Duodenal mucosa (tissue), 2 donors: ENCODE results near the gene UBE2QL1.

Source experiments
- H3K27ac ChIP-seq: one replicate; pipeline ENCODE4 v1.7.0; 2013; ENCODE audit warnings: low read depth, low read length
- H3K27me3 ChIP-seq, 2 donors: one replicate each; pipeline ENCODE4 v1.7.0; 2013; ENCODE audit warnings: low read length in 2 of 2, control low read depth in 1 of 2; ENCODE audit not compliant: insufficient read depth in 2 of 2, control insufficient read depth in 1 of 2
- H3K36me3 ChIP-seq, 2 donors: one replicate each; pipeline ENCODE4 v1.7.0; 2013; ENCODE audit warnings: low read length in 2 of 2, control low read depth in 1 of 2; ENCODE audit not compliant: insufficient read depth in 2 of 2, control insufficient read depth in 1 of 2
- H3K4me1 ChIP-seq, 2 donors: one replicate each; pipeline ENCODE4 v1.7.0; 2013; ENCODE audit warnings: low read length in 2 of 2, control low read depth in 1 of 2; ENCODE audit not compliant: insufficient read depth in 2 of 2, control insufficient read depth in 1 of 2
- H3K4me3 ChIP-seq, 2 donors: one replicate each; pipeline ENCODE4 v1.7.0; 2013; ENCODE audit warnings: low read length in 2 of 2, low read depth in 1 of 2
- H3K9ac ChIP-seq, 2 donors: one replicate each; pipeline ENCODE4 v1.7.0; 2013; ENCODE audit warnings: low read length in 2 of 2, low read depth in 1 of 2
- H3K9me3 ChIP-seq, 2 donors: one replicate each; pipeline ENCODE4 v1.7.0; 2013; ENCODE audit warnings: low read length in 2 of 2, control low read depth in 1 of 2; ENCODE audit not compliant: control insufficient read depth in 1 of 2

The UBE2QL1 gene

DNA sequence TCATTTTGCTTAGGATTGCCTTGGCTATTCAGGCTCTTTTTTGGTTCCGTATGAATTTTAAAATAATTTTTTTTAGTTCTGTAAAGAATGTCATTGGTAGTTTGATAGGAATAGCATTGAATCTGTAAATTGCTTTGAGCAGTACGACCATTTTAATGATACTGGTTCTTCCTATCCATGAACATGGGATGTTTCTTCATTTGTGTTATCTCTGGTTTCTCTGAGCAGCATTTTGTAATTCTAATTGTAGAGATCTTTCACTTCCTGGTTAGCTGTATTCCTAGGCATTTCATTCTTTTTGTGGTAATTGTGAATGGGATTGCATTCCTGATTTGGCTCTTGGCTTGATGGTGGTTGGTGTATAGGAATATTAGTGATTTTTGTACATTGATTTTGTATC, 6.3 kb upstream of the UBE2QL1 start:
- H3K27me3 ChIP-seq = no peaks in the 10 kb centered on the region
- no peaks in the 10 kb centered on the region for H3K36me3 ChIP-seq
- H3K9me3 ChIP-seq = no peaks in the 10 kb centered on the region
- no peak overlapping the region for H3K4me3 ChIP-seq
- H3K27ac ChIP-seq = no peak overlapping the region
- H3K4me1 ChIP-seq = no peaks in the 10 kb centered on the region
- H3K9ac ChIP-seq = no peak overlapping the region

DNA sequence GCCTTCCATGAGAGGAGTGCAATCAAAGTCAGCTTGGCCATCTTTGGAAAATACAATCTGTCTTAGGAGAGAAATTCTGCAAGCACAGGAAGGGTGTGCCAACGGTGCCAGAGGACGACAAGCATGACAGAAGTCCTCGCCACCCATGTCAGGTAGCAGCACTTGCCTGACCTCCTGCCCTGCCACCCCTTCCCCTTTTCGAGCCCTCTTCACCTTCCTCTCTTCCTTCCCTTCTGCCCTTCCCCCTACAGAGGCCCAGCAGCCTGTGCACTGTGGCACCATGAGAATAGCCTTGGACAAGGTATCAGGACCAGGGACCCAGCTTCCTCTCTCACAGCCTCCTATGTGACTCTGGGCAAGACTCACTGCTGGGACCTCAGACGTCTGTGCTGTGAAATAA, 5.3 kb upstream of the UBE2QL1 start:
- H3K27ac ChIP-seq = no peak overlapping the region
- H3K9me3 ChIP-seq = no peaks in the 10 kb centered on the region
- H3K27me3 ChIP-seq = peaks cover 0 to 8% of the 10 kb centered on the region in 2 donors
- no peaks in the 10 kb centered on the region for H3K36me3 ChIP-seq
- H3K9ac ChIP-seq = no peak overlapping the region
- no peaks in the 10 kb centered on the region for H3K4me1 ChIP-seq
- H3K4me3 ChIP-seq = no peak overlapping the region

DNA sequence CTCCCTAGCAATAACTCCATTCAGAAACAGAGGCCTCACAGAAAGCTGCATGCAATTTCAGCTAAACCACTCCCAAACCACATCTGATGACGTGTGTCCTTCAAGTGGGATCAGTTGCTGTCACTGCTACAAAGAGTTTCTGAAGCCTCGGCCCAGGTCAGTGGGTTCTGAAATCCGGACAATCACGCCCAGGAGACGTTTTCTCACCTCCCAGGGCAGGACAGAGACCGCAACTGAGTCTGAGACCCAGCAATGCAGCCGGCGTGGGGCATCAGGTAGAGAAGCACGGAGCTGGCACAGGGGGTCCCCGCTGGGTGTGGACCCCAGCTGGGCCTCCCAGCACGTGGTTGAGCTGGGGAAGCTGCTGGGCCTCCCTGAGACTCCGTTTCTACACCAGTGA, 2.6 kb upstream of the UBE2QL1 start:
- H3K9ac ChIP-seq = no peak overlapping the region
- H3K27me3 ChIP-seq = peaks cover 23 to 26% of the 10 kb centered on the region in 2 donors
- H3K4me3 ChIP-seq = no peak overlapping the region
- no peaks in the 10 kb centered on the region for H3K36me3 ChIP-seq
- no peaks in the 10 kb centered on the region for H3K9me3 ChIP-seq
- no peak overlapping the region for H3K27ac ChIP-seq
- peaks cover 0 to 4% of the 10 kb centered on the region in 2 donors for H3K4me1 ChIP-seq

DNA sequence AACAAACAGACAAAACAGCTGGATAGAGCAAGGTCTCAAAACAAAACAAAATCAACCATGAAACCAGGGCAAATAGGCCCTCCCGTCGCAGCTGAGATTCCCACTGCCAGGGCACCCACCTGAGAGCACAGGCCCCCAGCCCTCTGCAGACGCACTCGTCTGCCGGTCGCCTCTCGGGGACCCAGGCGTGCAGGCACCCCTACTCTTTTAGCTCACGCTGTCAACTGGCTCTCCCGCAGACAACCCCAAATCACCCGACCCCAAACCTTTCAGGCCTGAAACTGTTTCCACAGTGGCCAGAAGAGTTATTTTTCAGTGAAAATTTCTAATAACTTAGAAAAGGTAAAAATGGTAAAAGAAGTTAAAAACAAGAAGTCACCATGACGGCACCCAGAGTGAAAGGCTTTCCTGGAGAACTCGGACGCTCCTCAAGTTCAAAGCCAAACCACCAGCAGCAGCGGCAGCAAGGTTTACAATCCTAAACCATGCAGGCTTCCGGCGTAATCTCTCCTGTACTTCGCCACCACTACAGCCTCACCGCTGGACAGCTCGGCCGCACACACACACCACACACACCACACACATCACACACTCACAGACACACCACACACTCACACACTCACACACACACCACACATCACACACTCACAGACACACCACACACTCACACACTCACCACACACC, 1.9 kb upstream of the UBE2QL1 start:
- H3K27ac ChIP-seq = no peak overlapping the region
- H3K9ac ChIP-seq = no peak overlapping the region
- peaks cover 28 to 30% of the 10 kb centered on the region in 2 donors for H3K27me3 ChIP-seq

DNA sequence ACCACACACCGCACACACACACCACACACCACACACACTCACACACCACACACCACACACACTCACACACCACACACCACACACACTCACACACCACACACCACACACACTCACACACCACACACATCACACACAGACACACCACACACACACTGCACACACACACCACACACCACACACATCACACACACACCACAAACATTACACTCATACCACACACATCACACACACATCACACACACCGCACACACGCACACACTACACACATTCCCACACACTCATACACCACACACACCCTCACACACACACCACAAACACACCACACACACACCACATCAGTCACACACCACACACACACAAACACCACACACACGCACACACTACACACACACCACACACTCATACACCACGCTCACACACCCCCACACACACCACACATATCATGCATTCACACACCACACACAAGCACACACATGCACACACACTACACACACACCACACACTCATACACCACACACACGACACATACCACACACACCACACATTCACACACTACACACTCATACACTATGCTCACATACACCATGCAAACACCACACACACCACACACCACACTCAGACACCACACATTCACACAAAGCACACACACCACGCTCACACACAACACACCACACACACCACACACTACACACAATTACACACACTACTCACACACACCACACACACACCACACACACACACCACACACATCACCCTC, 1.1 kb upstream of the UBE2QL1 start:
- Histone ChIP-seq H3K9me3 (no peaks in the 10 kb centered on the region), H3K27me3 (peaks cover 29 to 36% of the 10 kb centered on the region in 2 donors), H3K9ac (no peak overlapping the region), H3K36me3 (no peaks in the 10 kb centered on the region), H3K4me1 (peaks cover 0 to 4% of the 10 kb centered on the region in 2 donors), H3K27ac (no peak overlapping the region), H3K4me3 (no peak overlapping the region)

More for the DNA sequence above, 1.9 kb upstream of the UBE2QL1 start:
- peaks cover 0 to 4% of the 10 kb centered on the region in 2 donors for H3K4me1 ChIP-seq
- no peak overlapping the region for H3K4me3 ChIP-seq
- no peaks in the 10 kb centered on the region for H3K36me3 ChIP-seq
- H3K9me3 ChIP-seq = no peaks in the 10 kb centered on the region

DNA sequence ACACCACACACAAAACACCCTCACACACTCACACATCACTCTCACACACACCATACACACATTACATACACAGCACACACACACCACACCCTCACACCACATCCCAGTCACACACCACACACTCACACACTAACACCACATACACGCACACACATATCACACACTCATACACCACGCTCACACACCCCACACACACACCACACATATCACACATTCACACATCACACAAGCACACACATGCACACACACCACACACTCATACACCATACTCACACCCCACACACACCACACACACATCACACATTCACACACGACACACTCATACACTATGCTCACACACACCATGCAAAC, 543 bp upstream of the UBE2QL1 start:
- Histone ChIP-seq H3K27ac (no peak overlapping the region), H3K4me1 (peaks cover 0 to 4% of the 10 kb centered on the region in 2 donors), H3K4me3 (no peak overlapping the region), H3K9ac (no peak overlapping the region), H3K9me3 (no peaks in the 10 kb centered on the region), H3K36me3 (no peaks in the 10 kb centered on the region), H3K27me3 (peaks cover 34 to 42% of the 10 kb centered on the region in 2 donors)

DNA sequence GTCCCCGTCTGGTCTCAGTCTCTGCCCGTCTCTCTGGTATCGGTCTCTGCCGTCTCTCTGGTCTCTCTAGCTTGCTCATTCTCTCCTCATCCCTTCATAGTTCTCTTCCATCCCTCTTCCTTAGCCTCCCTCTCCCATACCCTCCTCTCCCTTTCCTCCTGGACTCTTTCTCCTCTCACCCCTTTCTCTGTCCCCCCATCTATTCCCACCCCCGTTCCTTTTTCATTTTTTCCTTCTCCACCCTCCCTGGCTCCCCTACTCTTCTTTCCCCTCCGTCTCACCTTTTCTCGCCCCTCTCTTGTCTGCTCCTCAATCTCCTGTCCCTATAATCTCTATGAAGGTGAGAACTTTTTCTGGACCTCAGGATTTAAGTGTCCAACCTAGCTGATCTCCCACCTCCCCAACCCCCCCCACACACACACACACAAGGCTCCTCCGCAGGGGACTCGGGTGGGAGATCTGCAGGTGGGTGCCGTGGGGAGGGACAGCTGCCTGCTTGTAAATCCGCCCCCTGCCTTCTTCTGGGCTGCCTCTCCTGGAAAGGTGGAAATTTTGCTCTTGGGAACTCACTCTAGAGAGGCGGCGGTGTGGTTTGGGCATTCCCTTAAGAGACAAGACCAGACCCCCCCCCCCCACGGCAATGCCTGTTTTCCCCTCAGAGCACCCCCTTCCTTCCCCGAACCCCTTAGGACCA, 953 bp downstream of the UBE2QL1 start:
- H3K4me3 ChIP-seq = peak overlapping the region in 1 of 2 donors; percentile 75

DNA sequence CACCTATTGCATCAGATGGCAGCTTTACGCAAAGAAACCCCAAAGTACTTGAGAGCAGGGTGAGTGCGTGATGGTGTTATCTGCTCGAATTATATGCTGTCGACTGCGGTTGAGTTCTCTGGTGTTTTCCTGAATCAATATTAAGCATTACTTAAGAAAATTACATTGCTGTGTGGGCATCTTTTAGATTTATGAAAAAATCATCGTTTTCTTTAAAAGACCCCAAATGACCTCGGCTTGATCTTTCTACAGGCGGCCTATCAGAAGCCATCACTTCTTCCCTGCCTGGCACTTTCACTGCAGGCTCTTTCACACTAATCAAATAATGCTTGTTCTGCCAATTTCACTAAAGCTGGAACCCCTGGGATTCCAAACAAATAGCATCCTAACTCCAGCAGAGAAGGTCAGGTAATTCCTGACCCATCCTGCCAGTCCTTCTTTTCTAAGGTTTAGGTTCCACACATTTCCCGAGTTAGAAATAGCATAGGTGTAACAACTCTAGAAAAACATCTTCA, 1.7 kb downstream of the UBE2QL1 start:
- Histone ChIP-seq H3K27ac (no peak overlapping the region), H3K4me3 (no peak overlapping the region)

More for the DNA sequence above, 953 bp downstream of the UBE2QL1 start:
- Histone ChIP-seq H3K9ac (no peak overlapping the region), H3K4me1 (peaks cover 0 to 4% of the 10 kb centered on the region in 2 donors), H3K27ac (no peak overlapping the region), H3K9me3 (no peaks in the 10 kb centered on the region), H3K36me3 (no peaks in the 10 kb centered on the region), H3K27me3 (peaks cover 34 to 47% of the 10 kb centered on the region in 2 donors)

DNA sequence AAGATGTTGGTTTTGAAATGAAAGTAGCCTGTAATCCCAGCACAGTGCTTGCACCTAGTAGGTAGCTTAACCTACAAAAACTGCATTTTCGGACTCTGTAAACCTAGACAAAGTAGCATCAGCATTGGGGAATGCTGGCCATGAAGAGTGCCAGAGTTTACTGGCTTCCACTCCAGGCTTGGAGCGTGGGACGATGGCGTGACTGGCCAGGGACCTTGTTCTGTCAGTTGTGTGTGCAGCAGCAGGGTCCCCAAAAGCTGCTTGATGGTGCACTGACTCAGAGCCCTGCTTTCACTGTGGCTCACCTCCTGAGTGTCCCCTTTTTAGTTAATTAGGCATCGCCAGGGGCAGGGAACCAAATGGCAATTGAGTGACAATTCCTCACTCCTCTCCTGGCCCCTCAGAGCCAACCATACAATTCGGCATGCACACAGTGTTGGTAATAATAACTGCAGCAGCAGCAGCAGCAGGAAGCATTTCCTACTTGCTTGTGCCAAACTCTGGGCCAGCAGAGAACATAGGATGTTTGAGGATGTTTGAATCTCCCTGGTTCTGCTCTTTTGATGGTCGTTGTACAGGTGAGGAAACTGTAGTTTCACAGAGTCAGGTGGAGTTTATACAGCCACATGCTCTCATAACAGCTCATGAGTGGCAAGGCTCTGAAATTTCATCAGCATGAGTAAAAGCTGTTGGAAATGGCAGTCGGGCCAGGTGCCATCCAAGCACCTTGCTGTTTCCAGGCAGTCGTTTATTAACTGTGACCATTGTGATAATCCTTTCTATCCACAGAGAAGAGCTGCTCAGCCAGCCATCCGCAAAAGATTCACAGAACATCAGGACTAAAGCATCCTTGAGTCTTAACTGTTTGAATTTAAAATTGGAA, 4.2 kb downstream of the UBE2QL1 start:
- Histone ChIP-seq H3K27me3 (peaks cover 35 to 47% of the 10 kb centered on the region in 2 donors), H3K4me1 (peaks cover 0 to 4% of the 10 kb centered on the region in 2 donors), H3K27ac (no peak overlapping the region), H3K9ac (no peak overlapping the region), H3K9me3 (no peaks in the 10 kb centered on the region), H3K36me3 (no peaks in the 10 kb centered on the region), H3K4me3 (no peak overlapping the region)

More for the DNA sequence above, 1.7 kb downstream of the UBE2QL1 start:
- H3K9me3 ChIP-seq = no peaks in the 10 kb centered on the region
- no peaks in the 10 kb centered on the region for H3K36me3 ChIP-seq
- no peak overlapping the region for H3K9ac ChIP-seq
- H3K27me3 ChIP-seq = peaks cover 34 to 47% of the 10 kb centered on the region in 2 donors
- H3K4me1 ChIP-seq = peaks cover 0 to 4% of the 10 kb centered on the region in 2 donors
